WTC11 (cell line): ENCODE results near the gene KRT14. TPM values are rescaled to one million over a fixed set of nuclear protein-coding genes. Genes with fewer than 3 reads are reported as not detected.

Experiments used
- ATAC-seq: fragments of 200-7000 bp; cut with Tn5 transposase; 2 replicates; pipeline ENCODE4 v1.10.0; 2021; ENCODE audit warnings: mild to moderate bottlenecking, moderate library complexity
- CTCF ChIA-PET: fragments of 300-600 bp; sonication (Branson Sonifier 250); formaldehyde crosslinking; loops from one replicate; lab custom pipeline; 2021; ENCODE audit warnings: antibody characterized with exemption; lab: Charles Lee
- POLR2A ChIA-PET: fragments of 350-600 bp; sonication (Branson Sonifier 250); formaldehyde crosslinking; loops from one replicate; lab custom pipeline; 2021; ENCODE audit warnings: antibody characterized with exemption; lab: Charles Lee
- DNase-seq: peaks from one replicate; pipeline ENCODE4 v3.0.0; 2021; ENCODE audit warnings: low spot score
- H3K27ac Mint-ChIP-seq: 2 replicates; pipeline ENCODE4 v1.8.0; 2021; ENCODE audit warnings: mixed read lengths
- H3K27me3 Mint-ChIP-seq: 2 replicates; pipeline ENCODE4 v1.8.0; 2021; ENCODE audit warnings: low read depth, mild to moderate bottlenecking, moderate library complexity, mixed read lengths
- H3K36me3 Mint-ChIP-seq: 2 replicates; pipeline ENCODE4 v1.8.0; 2021; ENCODE audit warnings: mixed read lengths
- H3K4me1 Mint-ChIP-seq: 2 replicates; pipeline ENCODE4 v1.8.0; 2022; ENCODE audit warnings: mixed read lengths
- H3K4me3 Mint-ChIP-seq: 2 replicates; pipeline ENCODE4 v1.8.0; 2021; ENCODE audit warnings: mild to moderate bottlenecking, moderate library complexity, mixed read lengths
- H3K9me3 Mint-ChIP-seq: 2 replicates; pipeline ENCODE4 v1.8.0; 2021; ENCODE audit warnings: mixed read lengths
- EMX1 ChIP-seq: fragments of 250-450 bp; sonication (Bioruptor Pico); IDR thresholded peaks from 2 replicates; pipeline ENCODE4 v1.8.0; 2021; ENCODE audit warnings: mild to moderate bottlenecking
- ERG ChIP-seq: fragments of 250-450 bp; sonication (Bioruptor Pico); IDR thresholded peaks from 2 replicates; pipeline ENCODE4 v1.8.0; 2021; ENCODE audit warnings: mild to moderate bottlenecking
- ETV6 ChIP-seq: sonication (generic); formaldehyde crosslinking; IDR thresholded peaks from 2 replicates; pipeline ENCODE4 v1.8.1; 2022; ENCODE audit warnings: mild to moderate bottlenecking, missing genetic modification reagents
- RELA ChIP-seq: sonication (generic); formaldehyde crosslinking; IDR thresholded peaks from 2 replicates; pipeline ENCODE4 v1.8.1; 2022; ENCODE audit warnings: missing genetic modification reagents, mild to moderate bottlenecking, borderline replicate concordance
- TCF7 ChIP-seq: sonication (generic); formaldehyde crosslinking; IDR thresholded peaks from 2 replicates; pipeline ENCODE4 v1.8.0; 2022; ENCODE audit warnings: mild to moderate bottlenecking, low read depth, missing genetic modification reagents, moderate library complexity
- ZBTB43 ChIP-seq: sonication (generic); formaldehyde crosslinking; IDR thresholded peaks from 2 replicates; pipeline ENCODE4 v1.8.1; 2023; ENCODE audit warnings: mild to moderate bottlenecking, missing genetic modification reagents
- ZNF512 ChIP-seq: sonication (generic); formaldehyde crosslinking; IDR thresholded peaks from 2 replicates; pipeline ENCODE4 v1.8.1; 2022; ENCODE audit warnings: missing genetic modification reagents, borderline replicate concordance
- total RNA-seq: library from RNA; stranded (reverse); gene quantifications from 3 replicates; pipeline ENCODE4 v1.2.3, GENCODE V29; 2021
- TF ChIP-seq, protein P1 (sequence below): sonication (generic); formaldehyde crosslinking; IDR thresholded peaks from 2 replicates; pipeline ENCODE4 v1.8.1; 2023; ENCODE audit warnings: mild to moderate bottlenecking, missing genetic modification reagents, borderline replicate concordance
- TF ChIP-seq, protein P2 (sequence below): sonication (generic); formaldehyde crosslinking; IDR thresholded peaks from 2 replicates; pipeline ENCODE4 v1.8.0; 2023; ENCODE audit warnings: mild to moderate bottlenecking, missing genetic modification reagents
- TF ChIP-seq, protein P3 (sequence below): sonication (generic); formaldehyde crosslinking; IDR thresholded peaks from 2 replicates; pipeline ENCODE4 v1.8.1; 2023; ENCODE audit warnings: mild to moderate bottlenecking, missing genetic modification reagents, moderate library complexity

Gene KRT14
- total RNA-seq, 1 experiment from 2014 or later: not detected

- no peaks in the 10 kb centered on the region; the same call in 1 of the 2 replicates for H3K9me3 Mint-ChIP-seq
- CTCF ChIA-PET: interaction anchor here (0.7 to 3.8 kb wide), 7 partner anchors 32 to 84 kb away, joined by 3 to 22 read pairs (median 5); no protein-coding TSS in a partner anchor
- H3K27ac Mint-ChIP-seq: no peak overlapping the region
- H3K36me3 Mint-ChIP-seq: no peaks in the 10 kb centered on the region
- peaks cover 26% of the 10 kb centered on the region for H3K27me3 Mint-ChIP-seq
- H3K4me1 Mint-ChIP-seq: peaks cover 11% of the 10 kb centered on the region
- TF ChIP-seq, protein P1, sequence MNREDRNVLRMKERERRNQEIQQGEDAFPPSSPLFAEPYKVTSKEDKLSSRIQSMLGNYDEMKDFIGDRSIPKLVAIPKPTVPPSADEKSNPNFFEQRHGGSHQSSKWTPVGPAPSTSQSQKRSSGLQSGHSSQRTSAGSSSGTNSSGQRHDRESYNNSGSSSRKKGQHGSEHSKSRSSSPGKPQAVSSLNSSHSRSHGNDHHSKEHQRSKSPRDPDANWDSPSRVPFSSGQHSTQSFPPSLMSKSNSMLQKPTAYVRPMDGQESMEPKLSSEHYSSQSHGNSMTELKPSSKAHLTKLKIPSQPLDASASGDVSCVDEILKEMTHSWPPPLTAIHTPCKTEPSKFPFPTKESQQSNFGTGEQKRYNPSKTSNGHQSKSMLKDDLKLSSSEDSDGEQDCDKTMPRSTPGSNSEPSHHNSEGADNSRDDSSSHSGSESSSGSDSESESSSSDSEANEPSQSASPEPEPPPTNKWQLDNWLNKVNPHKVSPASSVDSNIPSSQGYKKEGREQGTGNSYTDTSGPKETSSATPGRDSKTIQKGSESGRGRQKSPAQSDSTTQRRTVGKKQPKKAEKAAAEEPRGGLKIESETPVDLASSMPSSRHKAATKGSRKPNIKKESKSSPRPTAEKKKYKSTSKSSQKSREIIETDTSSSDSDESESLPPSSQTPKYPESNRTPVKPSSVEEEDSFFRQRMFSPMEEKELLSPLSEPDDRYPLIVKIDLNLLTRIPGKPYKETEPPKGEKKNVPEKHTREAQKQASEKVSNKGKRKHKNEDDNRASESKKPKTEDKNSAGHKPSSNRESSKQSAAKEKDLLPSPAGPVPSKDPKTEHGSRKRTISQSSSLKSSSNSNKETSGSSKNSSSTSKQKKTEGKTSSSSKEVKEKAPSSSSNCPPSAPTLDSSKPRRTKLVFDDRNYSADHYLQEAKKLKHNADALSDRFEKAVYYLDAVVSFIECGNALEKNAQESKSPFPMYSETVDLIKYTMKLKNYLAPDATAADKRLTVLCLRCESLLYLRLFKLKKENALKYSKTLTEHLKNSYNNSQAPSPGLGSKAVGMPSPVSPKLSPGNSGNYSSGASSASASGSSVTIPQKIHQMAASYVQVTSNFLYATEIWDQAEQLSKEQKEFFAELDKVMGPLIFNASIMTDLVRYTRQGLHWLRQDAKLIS (CRISPR knock-in tag): no peak
- no peak for TF ChIP-seq ETV6 (CRISPR knock-in tag)
- TF ChIP-seq TCF7 (CRISPR knock-in tag): no peak
- TF ChIP-seq RELA: no peak
- no peak for TF ChIP-seq ERG
- TF ChIP-seq, protein P2, sequence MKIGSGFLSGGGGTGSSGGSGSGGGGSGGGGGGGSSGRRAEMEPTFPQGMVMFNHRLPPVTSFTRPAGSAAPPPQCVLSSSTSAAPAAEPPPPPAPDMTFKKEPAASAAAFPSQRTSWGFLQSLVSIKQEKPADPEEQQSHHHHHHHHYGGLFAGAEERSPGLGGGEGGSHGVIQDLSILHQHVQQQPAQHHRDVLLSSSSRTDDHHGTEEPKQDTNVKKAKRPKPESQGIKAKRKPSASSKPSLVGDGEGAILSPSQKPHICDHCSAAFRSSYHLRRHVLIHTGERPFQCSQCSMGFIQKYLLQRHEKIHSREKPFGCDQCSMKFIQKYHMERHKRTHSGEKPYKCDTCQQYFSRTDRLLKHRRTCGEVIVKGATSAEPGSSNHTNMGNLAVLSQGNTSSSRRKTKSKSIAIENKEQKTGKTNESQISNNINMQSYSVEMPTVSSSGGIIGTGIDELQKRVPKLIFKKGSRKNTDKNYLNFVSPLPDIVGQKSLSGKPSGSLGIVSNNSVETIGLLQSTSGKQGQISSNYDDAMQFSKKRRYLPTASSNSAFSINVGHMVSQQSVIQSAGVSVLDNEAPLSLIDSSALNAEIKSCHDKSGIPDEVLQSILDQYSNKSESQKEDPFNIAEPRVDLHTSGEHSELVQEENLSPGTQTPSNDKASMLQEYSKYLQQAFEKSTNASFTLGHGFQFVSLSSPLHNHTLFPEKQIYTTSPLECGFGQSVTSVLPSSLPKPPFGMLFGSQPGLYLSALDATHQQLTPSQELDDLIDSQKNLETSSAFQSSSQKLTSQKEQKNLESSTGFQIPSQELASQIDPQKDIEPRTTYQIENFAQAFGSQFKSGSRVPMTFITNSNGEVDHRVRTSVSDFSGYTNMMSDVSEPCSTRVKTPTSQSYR (CRISPR knock-in tag): no peak
- TF ChIP-seq ZNF512 (CRISPR knock-in tag): no peak
- TF ChIP-seq, all 79 proteins: peak for 0
- DNase-seq (no peak), ATAC-seq (no peak)
- POLR2A ChIA-PET: no interaction called here
- no peak overlapping the region for H3K4me3 Mint-ChIP-seq
Observed at GRCh38 chr17:41581366-41582060, 5.2 kb downstream of the KRT14 start.

DNA sequence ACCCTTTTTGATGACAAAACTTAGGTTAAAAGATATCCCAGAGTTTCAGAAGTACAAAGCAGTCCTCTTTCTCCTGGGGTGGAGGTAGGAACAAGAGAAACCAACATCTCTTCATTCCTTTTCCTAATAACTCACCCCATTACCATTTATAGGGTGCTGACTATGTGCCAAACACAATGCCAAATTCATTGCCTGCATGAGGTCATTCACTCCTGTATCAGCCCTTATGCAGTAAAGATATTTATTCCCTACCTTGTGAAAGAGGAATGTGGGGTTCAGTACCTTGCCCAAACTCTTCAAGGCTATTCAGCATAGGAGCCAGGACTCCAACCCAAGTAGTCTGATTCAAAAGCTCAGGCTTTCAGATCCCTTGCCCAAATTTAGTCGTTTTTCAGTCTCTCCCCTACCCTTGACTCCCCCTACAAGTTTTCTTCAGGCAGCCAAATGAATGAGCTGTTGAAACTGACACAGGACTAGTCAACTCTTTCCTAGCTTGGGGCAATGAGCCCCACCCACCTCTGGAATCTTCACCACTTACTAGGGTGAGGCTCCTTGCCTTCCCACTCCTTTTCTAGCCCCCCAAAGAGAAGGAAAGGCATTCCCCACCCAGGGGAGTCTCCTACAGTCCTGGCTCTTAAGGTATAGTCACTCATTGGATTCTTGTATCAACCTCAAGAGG is 5.9 kb downstream of the KRT14 start:
- POLR2A ChIA-PET: no interaction called here
- ATAC-seq (no peak), DNase-seq (no peak)
- Mint-ChIP-seq H3K4me3 (no peak overlapping the region), H3K9me3 (no peaks in the 10 kb centered on the region; the same call in 1 of the 2 replicates), H3K4me1 (peaks cover 11% of the 10 kb centered on the region), H3K27ac (no peak overlapping the region), H3K27me3 (peaks cover 29% of the 10 kb centered on the region), H3K36me3 (no peaks in the 10 kb centered on the region)
- TF ChIP-seq EMX1: no peak
- TF ChIP-seq TCF7 (CRISPR knock-in tag): no peak
- CTCF ChIA-PET: interaction anchor here (0.7 to 2.6 kb wide), 5 partner anchors 32 to 85 kb away, joined by 3 to 18 read pairs (median 4); no protein-coding TSS in a partner anchor

DNA sequence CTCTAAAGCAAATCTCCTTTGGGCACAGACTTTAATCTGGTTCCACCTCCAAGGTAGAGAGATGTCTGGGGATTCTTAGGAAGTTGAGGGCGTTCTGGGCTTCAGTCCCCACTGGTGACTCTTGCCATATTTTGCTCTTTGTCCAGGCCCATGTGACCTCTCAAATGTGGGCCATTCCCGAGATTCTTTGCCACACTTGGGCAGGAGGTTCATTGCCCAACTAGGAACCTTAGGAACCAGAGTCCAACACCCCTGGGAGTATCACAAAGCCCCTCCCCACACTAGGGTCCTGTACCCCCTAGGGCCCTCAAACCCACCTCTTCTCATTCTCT is 6.5 kb downstream of the KRT14 start:
- no peaks in the 10 kb centered on the region for H3K36me3 Mint-ChIP-seq
- TF ChIP-seq ZBTB43 (CRISPR knock-in tag) (no peak), TCF7 (CRISPR knock-in tag) (no peak), ZNF512 (CRISPR knock-in tag) (no peak)
- TF ChIP-seq, protein P3, sequence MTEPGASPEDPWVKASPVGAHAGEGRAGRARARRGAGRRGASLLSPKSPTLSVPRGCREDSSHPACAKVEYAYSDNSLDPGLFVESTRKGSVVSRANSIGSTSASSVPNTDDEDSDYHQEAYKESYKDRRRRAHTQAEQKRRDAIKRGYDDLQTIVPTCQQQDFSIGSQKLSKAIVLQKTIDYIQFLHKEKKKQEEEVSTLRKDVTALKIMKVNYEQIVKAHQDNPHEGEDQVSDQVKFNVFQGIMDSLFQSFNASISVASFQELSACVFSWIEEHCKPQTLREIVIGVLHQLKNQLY: no peak

More for the DNA sequence above, 6.5 kb downstream of the KRT14 start:
- H3K27ac Mint-ChIP-seq: no peak overlapping the region
- ATAC-seq (no peak), DNase-seq (no peak)
- no peaks in the 10 kb centered on the region; the same call in 1 of the 2 replicates for H3K9me3 Mint-ChIP-seq
- H3K27me3 Mint-ChIP-seq: peaks cover 29% of the 10 kb centered on the region
- POLR2A ChIA-PET: no interaction called here
- peaks cover 11% of the 10 kb centered on the region for H3K4me1 Mint-ChIP-seq
- H3K4me3 Mint-ChIP-seq: no peak overlapping the region
- CTCF ChIA-PET: interaction anchor here (0.5 to 2.8 kb wide), 32 partner anchors 9 to 761 kb away, joined by 3 to 75 read pairs (median 5); partner anchors contain the start of gene KRT9
